SK-N-SH (cell line): ENCODE results near the gene SLCO6A1. TPM values are rescaled to one million over a fixed set of nuclear protein-coding genes. Genes with fewer than 3 reads are reported as not detected.
"Not testable (repeated sequence)": the region's sequence is repeated elsewhere in the genome, so short reads cannot be mapped to it uniquely, and the experiment has no call there.

ENCODE experiments used
- CTCF ChIA-PET: fragments of 300-600, 350-600 bp; formaldehyde crosslinking; extraction: SDS; loops from one replicate; lab custom pipeline; 2021; lab: Yijun Ruan, JAX
- POLR2A ChIA-PET: fragments of 350-600 bp; sonication (Branson Sonifier 250); formaldehyde crosslinking; extraction: SDS; loops from one replicate; lab custom pipeline; 2020; ENCODE audit warnings: antibody characterized with exemption, inconsistent platforms; lab: Yijun Ruan, JAX
- DNase-seq: peaks from one replicate; pipeline ENCODE4 v3.0.0; 2012
- H2AFZ ChIP-seq: fragments of 200-600 bp; sonication (generic); 2 replicates; pipeline ENCODE4 v1.8.1; 2016; ENCODE audit warnings: antibody characterized with exemption, mild to moderate bottlenecking, low read depth
- H3F3A ChIP-seq: fragments of 200-600 bp; sonication (generic); replicated peaks from 2 replicates; pipeline ENCODE3; 2016; ENCODE audit warnings: antibody characterized with exemption, mild to moderate bottlenecking; ENCODE audit not compliant: insufficient read depth
- H3K27ac ChIP-seq, 2 experiments: fragments of 200-500 bp in 1 of 2; fragments of 200-600 bp in 1 of 2; sonication (Bioruptor generic) in 1 of 2; sonication (generic), shearing (Covaris generic) in 1 of 2; 2 replicates each; pipeline versions ENCODE4 v1.5.1 to v1.6.1; 2014 to 2016; ENCODE audit warnings: low read depth in 2 of 2, inconsistent platforms in 1 of 2, low read length in 1 of 2, mild to moderate bottlenecking in 1 of 2, mixed read lengths in 1 of 2
- H3K27me3 ChIP-seq: fragments of 200-600 bp; sonication (generic), shearing (Covaris generic); 2 replicates; pipeline ENCODE4 v1.6.1; 2016; ENCODE audit warnings: mixed run types; ENCODE audit not compliant: insufficient read depth
- H3K36me3 ChIP-seq, 2 experiments: fragments of 200-500 bp in 1 of 2; fragments of 200-600 bp in 1 of 2; sonication (Bioruptor generic) in 1 of 2; sonication (generic) in 1 of 2; replicated peaks in 1 of 2; 2 replicates each; pipeline versions ENCODE3 to v1.5.1; 2014 to 2016; ENCODE audit warnings: low read length in 1 of 2, mild to moderate bottlenecking in 1 of 2; ENCODE audit not compliant: insufficient read depth in 2 of 2, control insufficient read depth in 1 of 2
- H3K4me1 ChIP-seq, 2 experiments: fragments of 200-500 bp in 1 of 2; fragments of 200-600 bp in 1 of 2; sonication (Bioruptor generic) in 1 of 2; sonication (generic), shearing (Covaris generic) in 1 of 2; 2 replicates each; pipeline versions ENCODE4 v1.5.1 to v1.6.1; 2014 to 2016; ENCODE audit warnings: low read depth in 1 of 2, low read length in 1 of 2, mixed run types in 1 of 2; ENCODE audit not compliant: insufficient read depth in 2 of 2, control insufficient read depth in 1 of 2
- H3K4me2 ChIP-seq: fragments of 200-600 bp; sonication (generic), shearing (Covaris generic); 2 replicates; pipeline ENCODE4 v1.6.1; 2017; ENCODE audit warnings: mixed run types
- H3K4me3 ChIP-seq, 2 experiments: fragments of 200-500 bp in 1 of 2; fragments of 200-600 bp in 1 of 2; sonication (Bioruptor generic) in 1 of 2; sonication (generic), shearing (Covaris generic) in 1 of 2; 2 replicates each; pipeline versions ENCODE4 v1.5.1 to v1.8.1; 2014 to 2016; ENCODE audit warnings: low read depth in 2 of 2, inconsistent platforms in 1 of 2, low read length in 1 of 2, mild to moderate bottlenecking in 1 of 2, mixed read lengths in 1 of 2, moderate library complexity in 1 of 2
- H3K79me2 ChIP-seq: fragments of 200-600 bp; sonication (generic); 2 replicates; pipeline ENCODE4 v1.8.1; 2017; ENCODE audit warnings: mild to moderate bottlenecking; ENCODE audit not compliant: insufficient read depth
- H3K9ac ChIP-seq: fragments of 200-600 bp; sonication (generic); 2 replicates; pipeline ENCODE4 v1.6.1; 2017; ENCODE audit warnings: mixed run types
- H3K9me2 ChIP-seq: fragments of 200-600 bp; sonication (generic); 2 replicates; pipeline ENCODE4 v1.6.1; 2017; ENCODE audit warnings: mixed run types
- H3K9me3 ChIP-seq: fragments of 200-600 bp; sonication (generic); 2 replicates; pipeline ENCODE4 v1.6.1; 2017; ENCODE audit warnings: mixed run types, mild to moderate bottlenecking, moderate library complexity
- H4K20me1 ChIP-seq: fragments of 200-600 bp; sonication (generic); 2 replicates; pipeline ENCODE4 v1.6.1; 2017; ENCODE audit warnings: mild to moderate bottlenecking, mixed run types; ENCODE audit not compliant: insufficient read depth
- EZH2phosphoT487 ChIP-seq: fragments of 200-600 bp; sonication (generic); IDR thresholded peaks from 2 replicates; pipeline ENCODE4 v1.6.1; 2017; ENCODE audit warnings: low read depth, mixed run types, mild to moderate bottlenecking, antibody characterized with exemption, moderate library complexity, borderline replicate concordance
- GABPA ChIP-seq: IDR thresholded peaks from 2 replicates; pipeline ENCODE4 v1.4.0; 2012; ENCODE audit warnings: low read depth, mild to moderate bottlenecking
- JUND ChIP-seq: IDR thresholded peaks from 2 replicates; pipeline ENCODE4 v1.4.0; 2012
- MAX ChIP-seq: IDR thresholded peaks from 2 replicates; pipeline ENCODE4 v1.4.0; 2012; ENCODE audit warnings: low read depth
- NFIC ChIP-seq: IDR thresholded peaks from 2 replicates; pipeline ENCODE4 v1.4.0; 2012; ENCODE audit warnings: borderline replicate concordance
- PBX3 ChIP-seq: IDR thresholded peaks from 2 replicates; pipeline ENCODE4; 2012
- TCF12 ChIP-seq: IDR thresholded peaks from 2 replicates; pipeline ENCODE4 v1.4.0; 2012
- ZBTB33 ChIP-seq: IDR thresholded peaks from 2 replicates; pipeline ENCODE4 v1.4.0; 2012; ENCODE audit warnings: low read depth, borderline replicate concordance
- WGBS: methylation state at CpG from one replicate; pipeline ENCODE4 v1.1.6; 2017; ENCODE audit warnings: low lambda C conversion rate; 5-methylcytosine and 5-hydroxymethylcytosine counted together
- polyA plus RNA-seq, 3 experiments: library from polyadenylated mRNA; depleted of rRNA; stranded (reverse); fragments of >200 nt; gene quantifications; 2 replicates each; pipeline ENCODE4 v1.2.3, GENCODE V29; 2012

SLCO6A1 gene
- polyA plus RNA-seq, 1 of the 3 experiments (the other 2 are of a cell fraction): not detected

- no peak for TF ChIP-seq PBX3
- TF ChIP-seq ZBTB33: no peak
- no peak for TF ChIP-seq GABPA
- TF ChIP-seq EZH2phosphoT487: no peak
These were observed 24.9 kb upstream of the SLCO6A1 start (continued) for GRCh38 chr5:102523541-102524175.

- POLR2A ChIA-PET: no interaction called here
These were observed 12.9 kb upstream of the SLCO6A1 start for GRCh38 chr5:102511666-102512065.

GRCh38 chr5:102491261-102491914, 7.4 kb downstream of the SLCO6A1 start:
- H3K4me3 ChIP-seq, H2AFZ ChIP-seq, H3K4me2 ChIP-seq, H3K27ac ChIP-seq, POLR2A ChIA-PET, DNase-seq, H4K20me1 ChIP-seq, H3K9me2 ChIP-seq, H3K4me1 ChIP-seq, H3K9me3 ChIP-seq, H3K9ac ChIP-seq, H3K79me2 ChIP-seq, H3K36me3 ChIP-seq, H3F3A ChIP-seq, H3K27me3 ChIP-seq: not testable (repeated sequence)
- WGBS: 87% methylated on average over 19 of the region's 35 CpGs
- CTCF ChIA-PET: interaction anchor here (1.2 to 1.4 kb wide), 2 partner anchors 20 to 44 kb away, joined by 3 to 4 read pairs; no protein-coding TSS in a partner anchor

More at GRCh38 chr5:102511666-102512065, 12.9 kb upstream of the SLCO6A1 start:
- peak overlapping the region; percentile 61 for H2AFZ ChIP-seq
- H3K36me3 ChIP-seq: no peaks in the 10 kb centered on the region
- TF ChIP-seq MAX: peak; percentile 28; the same call in 1 of the 2 replicates
- peak; percentile 34; the same call in 1 of the 2 replicates for TF ChIP-seq TCF12
- peak; percentile 75 for TF ChIP-seq NFIC
- TF ChIP-seq PBX3: 0 out of 2 replicates have a peak, but pooled peaks have one; percentile 7
- TF ChIP-seq JUND: no peak
- peaks cover 8 to 9% of the 10 kb centered on the region in 2 experiments; a peak in 3 of 4 replicates for H3K4me1 ChIP-seq
- peak overlapping the region; percentile 34; the same call in 1 of the 2 replicates for H3K4me2 ChIP-seq
- no peak for DNase-seq
- no peaks in the 10 kb centered on the region for H3K79me2 ChIP-seq
- no peak overlapping the region for H3K9ac ChIP-seq
- CTCF ChIA-PET: interaction anchor here (1.2 kb wide), 1 partner anchor 21 kb away, joined by 3 read pairs; no protein-coding TSS in a partner anchor
- no peaks in the 10 kb centered on the region for H3F3A ChIP-seq
- H3K4me3 ChIP-seq: no peak overlapping the region; a peak in 1 of 4 replicates
- H3K27me3 ChIP-seq: no peaks in the 10 kb centered on the region
- 32% methylated on average over 4 of the region's 4 CpGs for WGBS
- no peaks in the 10 kb centered on the region for H4K20me1 ChIP-seq
- H3K27ac ChIP-seq: peak overlapping the region in 1 of 2 experiments; percentile 78; a peak in 1 of 4 replicates
- H3K9me2 ChIP-seq: no peaks in the 10 kb centered on the region
- no peaks in the 10 kb centered on the region for H3K9me3 ChIP-seq
